Islet of Langerhans (tissue), 1 donor: Measurements from ENCODE around the gene TNFRSF25.

Experiments used
- FAIRE-seq: peaks from one replicate; lab custom pipeline; 2011; peaks lifted over from hg19 to GRCh38; lab: Jason Lieb, UNC

Gene TNFRSF25, protein sequence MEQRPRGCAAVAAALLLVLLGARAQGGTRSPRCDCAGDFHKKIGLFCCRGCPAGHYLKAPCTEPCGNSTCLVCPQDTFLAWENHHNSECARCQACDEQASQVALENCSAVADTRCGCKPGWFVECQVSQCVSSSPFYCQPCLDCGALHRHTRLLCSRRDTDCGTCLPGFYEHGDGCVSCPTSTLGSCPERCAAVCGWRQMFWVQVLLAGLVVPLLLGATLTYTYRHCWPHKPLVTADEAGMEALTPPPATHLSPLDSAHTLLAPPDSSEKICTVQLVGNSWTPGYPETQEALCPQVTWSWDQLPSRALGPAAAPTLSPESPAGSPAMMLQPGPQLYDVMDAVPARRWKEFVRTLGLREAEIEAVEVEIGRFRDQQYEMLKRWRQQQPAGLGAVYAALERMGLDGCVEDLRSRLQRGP

GRCh38 chr1:6466023-6466422 lies at the start of gene TNFRSF25:
Gene TNFRSF25 (minus strand): TSS chr1:6466173. CDS start chr1:6466107, 66 bp downstream.
- FAIRE-seq: no peak

- no peak for FAIRE-seq
These were observed 49.8 kb upstream of the TNFRSF25 start for GRCh38 chr1:6515771-6516170.

GRCh38 chr1:6513320-6513801 lies 47.4 kb upstream of the TNFRSF25 start:
- FAIRE-seq: no peak

DNA sequence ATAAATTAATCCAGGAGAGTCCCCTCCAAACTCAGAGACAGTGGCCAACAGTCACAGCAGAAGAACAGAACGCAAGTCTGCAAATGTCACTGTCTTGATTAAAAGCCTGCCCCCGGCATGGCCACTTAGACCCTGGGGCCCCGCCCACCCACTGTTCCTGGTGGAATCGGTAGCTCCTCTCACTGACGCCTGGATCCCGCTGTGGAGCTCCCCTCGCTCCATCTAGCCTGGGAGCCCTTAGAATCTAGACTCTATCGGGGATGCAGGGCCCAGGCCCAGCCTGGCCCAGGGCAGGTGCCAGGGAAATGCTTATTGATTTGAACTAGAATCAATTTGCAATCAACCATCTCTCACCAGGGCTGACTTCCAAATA lies 46.9 kb upstream of the TNFRSF25 start:
- FAIRE-seq: no peak

GRCh38 chr1:6512245-6512907 lies 46.4 kb upstream of the TNFRSF25 start:
- no peak for FAIRE-seq

GRCh38 chr1:6511561-6512244 lies 45.7 kb upstream of the TNFRSF25 start:
- FAIRE-seq: no peak

GRCh38 chr1:6511056-6511455 lies 45.1 kb upstream of the TNFRSF25 start:
- FAIRE-seq: no peak

DNA sequence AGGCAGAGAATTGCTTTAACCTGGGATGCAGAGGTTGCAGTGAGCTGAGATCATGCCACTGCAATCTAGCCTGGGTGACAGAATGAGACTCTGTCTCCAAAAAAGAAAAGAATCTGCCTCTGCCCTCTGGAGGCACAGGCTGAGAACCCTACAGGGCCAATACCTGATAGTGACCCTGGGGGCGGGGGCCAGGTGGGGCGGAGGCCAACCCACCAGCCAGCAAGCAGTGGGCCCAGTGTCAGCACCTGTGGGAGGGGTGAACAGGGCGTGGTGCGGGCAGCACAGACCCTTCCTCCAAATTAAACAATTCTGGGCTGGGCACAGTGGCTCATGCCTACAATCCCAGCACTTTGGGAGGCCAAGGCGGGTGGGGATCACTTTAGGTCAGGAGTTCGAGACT lies 44.5 kb upstream of the TNFRSF25 start:
- FAIRE-seq: no peak

DNA sequence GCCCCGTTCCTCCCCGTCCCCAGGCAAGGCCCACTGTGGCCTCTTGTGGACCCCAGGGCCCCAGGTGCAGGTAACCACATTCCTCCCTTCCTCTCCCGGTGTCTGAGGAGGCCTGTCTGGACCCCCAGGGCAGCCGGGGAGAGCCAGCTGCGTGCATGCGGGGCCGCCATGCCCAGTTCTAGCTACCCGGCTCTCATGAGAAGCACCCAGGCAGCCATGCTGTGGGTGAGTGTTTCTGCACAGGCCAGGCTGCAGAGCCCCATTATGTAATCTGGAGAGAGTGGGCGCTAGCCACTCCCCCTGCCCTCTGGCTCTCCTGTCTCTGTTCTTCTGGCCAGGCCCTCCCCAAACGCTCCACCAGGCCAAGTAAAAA lies 43.9 kb upstream of the TNFRSF25 start:
- no peak for FAIRE-seq

GRCh38 chr1:6509220-6509918 lies 43.4 kb upstream of the TNFRSF25 start:
- FAIRE-seq: no peak

- no peak for FAIRE-seq
These were observed 42.8 kb upstream of the TNFRSF25 start for GRCh38 chr1:6508816-6509189.

GRCh38 chr1:6508154-6508815 lies 42.3 kb upstream of the TNFRSF25 start:
- FAIRE-seq: no peak

- no peak for FAIRE-seq
These were observed 41.5 kb upstream of the TNFRSF25 start for GRCh38 chr1:6507461-6507911.

- no peak for FAIRE-seq
These were observed 41.1 kb upstream of the TNFRSF25 start for GRCh38 chr1:6507037-6507428.

DNA sequence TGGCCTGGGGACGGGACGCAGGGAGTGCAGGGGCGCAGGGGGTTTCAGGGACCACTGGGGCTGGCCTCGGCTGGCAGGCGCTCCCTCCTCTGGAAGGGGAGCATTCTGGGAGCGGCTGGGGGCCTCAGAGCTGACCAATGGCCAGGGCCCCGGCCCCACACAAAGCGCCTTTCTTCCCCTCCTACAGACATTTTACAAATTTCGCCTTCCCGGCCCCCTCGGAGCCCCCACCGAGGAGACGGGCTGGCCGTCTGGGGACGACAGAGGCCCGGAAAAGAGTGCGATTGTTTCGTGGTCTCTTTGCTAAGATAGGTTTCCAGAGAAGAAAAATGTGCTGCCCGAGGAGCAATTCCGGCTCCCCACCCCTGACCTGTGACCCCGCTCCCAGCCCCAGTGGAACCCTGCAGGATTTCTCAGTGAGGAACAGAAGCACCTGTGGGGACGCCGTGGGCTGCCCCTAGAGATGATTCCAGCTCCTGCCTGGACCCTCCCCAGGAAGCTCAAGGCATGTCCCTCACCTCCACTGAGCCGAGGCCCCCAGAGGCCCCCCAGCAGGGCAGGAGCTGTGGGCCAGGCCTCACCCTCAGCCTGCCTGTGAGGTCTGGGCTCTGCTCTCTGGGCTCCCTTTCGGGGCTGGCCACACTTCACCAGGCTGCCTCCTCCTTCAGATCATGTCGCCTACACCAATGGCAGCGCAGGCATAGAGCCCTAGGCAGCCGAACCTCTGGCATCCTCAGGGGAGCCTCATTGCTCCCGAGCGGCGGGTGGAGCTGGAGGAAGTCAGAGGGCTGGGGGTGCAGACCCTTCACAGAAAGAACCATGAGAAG lies 40.5 kb upstream of the TNFRSF25 start:
- FAIRE-seq: no peak

- FAIRE-seq: no peak
These were observed 39.6 kb upstream of the TNFRSF25 start for GRCh38 chr1:6505367-6506209.

DNA sequence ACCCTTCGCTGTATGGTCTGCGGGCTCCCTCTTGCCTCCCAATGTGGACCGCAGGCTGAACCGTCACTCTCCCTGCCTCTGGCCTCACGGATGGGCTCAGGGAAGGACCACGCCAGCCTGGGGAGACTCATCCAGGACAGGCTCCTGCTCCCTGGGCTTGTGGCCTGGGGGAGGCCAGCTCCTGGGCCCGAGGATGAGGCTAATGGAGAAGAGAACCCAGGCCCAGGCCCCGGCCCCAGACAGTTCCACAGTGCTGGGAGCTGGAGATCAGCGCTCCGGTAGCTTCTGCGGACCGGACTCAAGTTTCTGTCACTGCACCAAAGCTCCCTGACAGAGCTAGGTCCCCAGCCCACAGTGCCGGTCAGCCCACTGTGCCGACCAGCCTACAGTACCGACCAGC lies 38.9 kb upstream of the TNFRSF25 start:
- no peak for FAIRE-seq

GRCh38 chr1:6503884-6504602 lies 38.1 kb upstream of the TNFRSF25 start:
- no peak for FAIRE-seq
